ENCODE measurements around the gene LDLRAD3.

LDLRAD3 gene

DNA sequence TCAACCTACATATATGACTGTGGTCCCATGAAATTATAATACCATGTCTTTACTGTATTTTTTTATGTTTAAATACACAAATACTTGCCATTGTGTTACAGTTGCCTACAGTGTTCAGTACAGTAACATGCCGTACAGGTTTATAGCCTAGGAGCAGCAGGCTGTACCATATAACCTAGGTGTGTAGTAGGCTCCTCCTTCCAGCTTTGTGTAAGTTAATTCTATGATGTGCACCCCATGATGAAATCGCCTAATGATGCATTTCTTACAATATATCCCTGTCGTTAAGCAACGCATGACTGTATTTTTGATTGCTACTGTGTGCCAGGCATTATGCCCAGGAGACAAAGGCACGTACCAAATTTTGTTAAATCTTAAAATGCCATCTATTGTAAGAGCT is 163.7 kb downstream of the LDLRAD3 start:
- Histone ChIP-seq H3K9me3 (ENCODE audit: severe bottlenecking) (no peaks in the 10 kb centered on the region), H3K36me3 (peaks cover 8% of the 10 kb centered on the region), H3K27me3 (ENCODE audit: insufficient read depth, low read depth, severe bottlenecking) (no peaks in the 10 kb centered on the region), H3K27ac (no peak overlapping the region), H3K4me3 (ENCODE audit: low read depth, low read length) (no peak overlapping the region)
- no peak for DNase-seq
- TF ChIP-seq, protein P1, sequence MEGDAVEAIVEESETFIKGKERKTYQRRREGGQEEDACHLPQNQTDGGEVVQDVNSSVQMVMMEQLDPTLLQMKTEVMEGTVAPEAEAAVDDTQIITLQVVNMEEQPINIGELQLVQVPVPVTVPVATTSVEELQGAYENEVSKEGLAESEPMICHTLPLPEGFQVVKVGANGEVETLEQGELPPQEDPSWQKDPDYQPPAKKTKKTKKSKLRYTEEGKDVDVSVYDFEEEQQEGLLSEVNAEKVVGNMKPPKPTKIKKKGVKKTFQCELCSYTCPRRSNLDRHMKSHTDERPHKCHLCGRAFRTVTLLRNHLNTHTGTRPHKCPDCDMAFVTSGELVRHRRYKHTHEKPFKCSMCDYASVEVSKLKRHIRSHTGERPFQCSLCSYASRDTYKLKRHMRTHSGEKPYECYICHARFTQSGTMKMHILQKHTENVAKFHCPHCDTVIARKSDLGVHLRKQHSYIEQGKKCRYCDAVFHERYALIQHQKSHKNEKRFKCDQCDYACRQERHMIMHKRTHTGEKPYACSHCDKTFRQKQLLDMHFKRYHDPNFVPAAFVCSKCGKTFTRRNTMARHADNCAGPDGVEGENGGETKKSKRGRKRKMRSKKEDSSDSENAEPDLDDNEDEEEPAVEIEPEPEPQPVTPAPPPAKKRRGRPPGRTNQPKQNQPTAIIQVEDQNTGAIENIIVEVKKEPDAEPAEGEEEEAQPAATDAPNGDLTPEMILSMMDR (IDR thresholded peaks at IDR 0.05; ENCODE audit: low read depth, low read length): no peak

DNA sequence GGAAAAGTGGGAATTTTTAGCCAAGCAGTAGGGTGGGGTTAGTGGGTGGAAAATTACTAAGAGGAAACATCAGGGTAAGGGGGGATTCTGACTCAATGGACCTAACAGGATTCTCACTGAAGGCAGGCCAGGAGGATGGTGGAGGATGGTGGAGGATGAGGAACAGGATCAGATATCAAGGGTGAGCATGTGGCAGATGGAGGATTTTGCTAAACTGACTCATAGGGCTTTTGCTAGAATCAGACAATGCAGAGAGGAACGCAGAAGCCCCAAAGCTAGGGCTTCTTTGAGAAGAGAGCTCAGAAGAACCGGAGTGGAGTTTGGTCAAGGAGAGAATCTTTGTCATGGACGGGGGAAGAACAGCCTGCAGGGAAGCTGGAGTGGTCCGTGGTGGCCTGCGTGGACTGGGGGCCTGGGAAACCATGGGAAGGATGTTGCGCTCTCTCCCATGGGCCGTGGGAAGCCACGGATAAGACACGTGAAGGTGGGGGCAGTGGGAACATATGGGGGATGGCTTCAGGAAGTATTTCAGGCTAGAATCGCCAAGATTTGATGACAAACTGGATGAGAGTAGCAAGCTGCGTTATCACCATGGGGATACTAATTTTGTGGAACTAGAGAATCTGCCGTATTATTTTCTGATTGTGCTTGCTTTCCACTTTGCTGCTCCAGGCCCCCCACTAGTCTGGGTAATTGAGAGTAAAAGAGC is 165.2 kb downstream of the LDLRAD3 start:
- peaks cover 13% of the 10 kb centered on the region for H3K36me3 ChIP-seq
- H3K27me3 ChIP-seq (ENCODE audit: insufficient read depth, low read depth, severe bottlenecking): no peaks in the 10 kb centered on the region
- no peaks in the 10 kb centered on the region for H3K9me3 ChIP-seq (ENCODE audit: severe bottlenecking)
- no peak overlapping the region for H3K4me3 ChIP-seq (ENCODE audit: low read depth, low read length)
- TF ChIP-seq, protein P1 (IDR thresholded peaks at IDR 0.05; ENCODE audit: low read depth, low read length): no peak
- no peak overlapping the region for H3K27ac ChIP-seq
- no peak for DNase-seq

DNA sequence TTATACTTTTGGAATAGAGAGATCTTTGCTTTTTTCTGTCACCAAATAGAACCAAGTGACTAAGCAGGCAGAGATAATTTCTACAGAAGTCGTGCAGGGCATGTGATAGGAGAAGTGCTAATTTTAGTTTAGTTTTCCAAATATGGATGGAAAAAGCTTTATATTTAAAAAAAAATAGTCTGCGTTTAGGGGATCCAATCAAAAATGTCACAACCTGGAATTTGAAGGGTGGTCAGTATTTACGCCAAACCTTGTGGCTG is 165.7 kb downstream of the LDLRAD3 start:
- H3K27me3 ChIP-seq (ENCODE audit: insufficient read depth, low read depth, severe bottlenecking): no peaks in the 10 kb centered on the region
- peaks cover 13% of the 10 kb centered on the region for H3K36me3 ChIP-seq
- no peak overlapping the region for H3K27ac ChIP-seq
- no peak overlapping the region for H3K4me3 ChIP-seq (ENCODE audit: low read depth, low read length)
- DNase-seq: no peak
- no peaks in the 10 kb centered on the region for H3K9me3 ChIP-seq (ENCODE audit: severe bottlenecking)
- TF ChIP-seq, protein P1 (IDR thresholded peaks at IDR 0.05; ENCODE audit: low read depth, low read length): no peak

DNA sequence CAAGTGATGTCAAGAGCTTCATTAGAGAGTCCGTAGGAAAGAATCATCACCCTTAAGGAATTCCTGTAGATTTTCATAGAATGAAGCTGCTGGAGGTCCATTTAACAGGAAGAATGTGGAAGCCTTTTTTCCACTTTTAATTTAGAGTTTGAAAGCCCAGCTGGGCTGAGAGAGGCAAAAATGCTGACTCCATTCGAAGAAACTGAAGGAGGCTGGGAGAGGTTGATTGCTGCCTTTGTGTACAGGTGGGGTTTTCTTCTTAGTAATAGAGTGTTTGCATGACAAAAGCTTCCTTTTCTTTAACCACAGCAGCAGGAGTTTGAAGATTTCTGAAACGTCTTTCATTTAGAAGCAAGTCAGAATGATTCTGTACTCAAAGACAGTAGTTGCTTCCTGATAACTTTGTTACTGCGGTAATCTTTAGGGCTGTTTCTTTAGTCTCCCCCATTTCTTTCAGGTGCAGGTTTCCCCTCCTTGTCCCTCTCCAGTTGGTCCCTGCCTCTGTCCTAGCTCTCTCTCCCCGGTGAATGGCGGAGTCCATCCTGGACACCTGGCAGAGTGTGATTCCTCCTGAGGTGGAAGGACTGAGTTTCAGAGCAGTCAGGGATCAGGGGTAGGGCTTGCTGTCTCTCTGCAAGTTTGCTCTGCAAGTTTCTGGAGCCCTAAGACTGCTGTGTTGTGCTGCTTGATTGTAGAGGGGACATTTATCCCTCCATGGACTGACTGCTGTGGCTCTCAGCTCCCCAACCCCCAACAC is 166.2 kb downstream of the LDLRAD3 start:
- Histone ChIP-seq H3K36me3 (peaks cover 10% of the 10 kb centered on the region), H3K4me3 (ENCODE audit: low read depth, low read length) (no peak overlapping the region), H3K27me3 (ENCODE audit: insufficient read depth, low read depth, severe bottlenecking) (no peaks in the 10 kb centered on the region), H3K27ac (no peak overlapping the region), H3K9me3 (ENCODE audit: severe bottlenecking) (no peaks in the 10 kb centered on the region)
- TF ChIP-seq, protein P1 (IDR thresholded peaks at IDR 0.05; ENCODE audit: low read depth, low read length): no peak
- no peak for DNase-seq

DNA sequence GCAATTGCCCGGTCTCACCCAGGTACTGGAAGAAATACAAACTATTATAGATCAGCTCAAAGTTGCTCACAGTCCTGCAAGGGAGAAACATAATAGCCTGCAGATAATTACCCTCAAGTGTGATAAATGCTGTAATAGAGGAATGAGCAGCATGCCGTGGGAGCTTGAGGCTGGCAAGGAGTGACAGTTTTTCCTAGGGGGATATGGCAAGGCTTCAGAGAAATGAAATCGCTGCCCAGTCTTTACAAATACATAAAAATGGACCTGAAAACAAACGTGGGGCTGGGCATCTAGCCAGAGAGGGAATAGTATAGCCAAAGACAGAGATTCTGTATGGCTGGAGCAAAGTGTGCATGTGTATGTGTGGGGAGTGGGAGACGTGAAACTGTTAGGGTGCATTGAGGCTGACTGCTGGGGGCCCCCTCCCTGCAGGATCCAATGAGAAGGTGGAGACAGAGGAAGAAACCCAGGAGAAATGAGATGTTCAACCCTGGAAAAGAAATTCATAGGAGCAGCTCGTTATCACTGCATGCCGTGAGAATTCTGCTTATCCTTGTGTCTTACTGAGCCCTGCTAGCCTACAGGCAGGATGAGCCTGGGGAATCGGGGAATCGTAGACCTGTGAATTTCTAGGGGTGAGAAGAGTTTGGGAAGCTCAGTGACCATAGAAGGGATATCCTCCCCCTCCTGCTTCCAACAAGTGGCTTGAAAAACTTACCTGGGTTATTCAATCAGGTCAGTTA is 167.0 kb downstream of the LDLRAD3 start:
- Histone ChIP-seq H3K27me3 (ENCODE audit: insufficient read depth, low read depth, severe bottlenecking) (no peaks in the 10 kb centered on the region), H3K9me3 (ENCODE audit: severe bottlenecking) (no peaks in the 10 kb centered on the region), H3K4me3 (ENCODE audit: low read depth, low read length) (no peak overlapping the region), H3K36me3 (peaks cover 10% of the 10 kb centered on the region), H3K27ac (no peak overlapping the region)
- TF ChIP-seq, protein P1 (IDR thresholded peaks at IDR 0.05; ENCODE audit: low read depth, low read length): no peak
- no peak for DNase-seq

Measured in WERI-Rb-1 (cell line).